ENCODE data around the gene SEMA6B. TPM values are rescaled to one million over a fixed set of nuclear protein-coding genes. Genes with fewer than 3 reads are reported as not detected.

The SEMA6B gene
- polyA plus RNA-seq, 1 donor from 2014 or later, result 21.6 TPM

- Histone ChIP-seq H3K36me3 (ENCODE audit: insufficient read depth, low read length) (no peaks in the 10 kb centered on the region), H3K4me3 (ENCODE audit: low read length) (no peak overlapping the region), H3K27ac (ENCODE audit: low read length) (no peak overlapping the region), H3K9me2 (ENCODE audit: insufficient read depth, low read length) (no peaks in the 10 kb centered on the region), H2AFZ (ENCODE audit: low read depth, low read length) (no peak overlapping the region), H3F3A (ENCODE audit: insufficient read depth, low read length, poor library complexity, severe bottlenecking) (no peaks in the 10 kb centered on the region), H4K20me1 (ENCODE audit: insufficient read depth) (no peaks in the 10 kb centered on the region), H3K79me2 (replicated peaks; ENCODE audit: insufficient read depth, low read length) (no peaks in the 10 kb centered on the region), H3K27me3 (ENCODE audit: insufficient read depth, low read depth, low read length) (no peaks in the 10 kb centered on the region), H3K9me3 (ENCODE audit: low read length) (no peaks in the 10 kb centered on the region), H3K4me2 (ENCODE audit: low read length) (no peak overlapping the region), H3K9ac (ENCODE audit: low read length) (no peak overlapping the region)
- TF ChIP-seq CTCF (IDR thresholded peaks at IDR 0.05; ENCODE audit: poor library complexity, severe bottlenecking), result no peak
- TF ChIP-seq REST (IDR thresholded peaks at IDR 0.05; ENCODE audit: borderline replicate concordance), result no peak
- TF ChIP-seq EP300 (conservative IDR thresholded peaks at IDR 0.05; ENCODE audit: poor library complexity, severe bottlenecking), result no peak
- TF ChIP-seq POLR2AphosphoS5 (IDR thresholded peaks at IDR 0.05), result no peak
- TF ChIP-seq EZH2 (IDR thresholded peaks at IDR 0.05; ENCODE audit: borderline replicate concordance, insufficient read depth, low read length, poor library complexity, severe bottlenecking), result no peak
- no peak for TF ChIP-seq SMC3 (conservative IDR thresholded peaks at IDR 0.05; ENCODE audit: poor library complexity)
- TF ChIP-seq MXI1 (conservative IDR thresholded peaks at IDR 0.05; ENCODE audit: poor library complexity, severe bottlenecking), result no peak
- no peak for TF ChIP-seq RAD21 (conservative IDR thresholded peaks at IDR 0.05)
- no peak for TF ChIP-seq TAF1 (IDR thresholded peaks at IDR 0.05; ENCODE audit: low read depth)
These were observed 46.2 kb downstream of the SEMA6B start for GRCh38 chr19:4513248-4513647.

- Histone ChIP-seq H3K4me2 (ENCODE audit: low read length) (no peak overlapping the region), H3F3A (ENCODE audit: insufficient read depth, low read length, poor library complexity, severe bottlenecking) (no peaks in the 10 kb centered on the region), H3K27ac (ENCODE audit: low read length) (no peak overlapping the region), H3K4me3 (ENCODE audit: low read length) (no peak overlapping the region), H3K36me3 (ENCODE audit: insufficient read depth, low read length) (no peaks in the 10 kb centered on the region), H3K9ac (ENCODE audit: low read length) (no peak overlapping the region), H3K79me2 (replicated peaks; ENCODE audit: insufficient read depth, low read length) (no peaks in the 10 kb centered on the region), H2AFZ (ENCODE audit: low read depth, low read length) (no peak overlapping the region), H3K27me3 (ENCODE audit: insufficient read depth, low read depth, low read length) (no peaks in the 10 kb centered on the region), H4K20me1 (ENCODE audit: insufficient read depth) (no peaks in the 10 kb centered on the region), H3K9me2 (ENCODE audit: insufficient read depth, low read length) (no peaks in the 10 kb centered on the region), H3K9me3 (ENCODE audit: low read length) (no peaks in the 10 kb centered on the region)
- no peak for TF ChIP-seq MXI1 (conservative IDR thresholded peaks at IDR 0.05; ENCODE audit: poor library complexity, severe bottlenecking)
- no peak for TF ChIP-seq POLR2AphosphoS5 (IDR thresholded peaks at IDR 0.05)
- no peak for TF ChIP-seq TAF1 (IDR thresholded peaks at IDR 0.05; ENCODE audit: low read depth)
- TF ChIP-seq RAD21 (conservative IDR thresholded peaks at IDR 0.05), result no peak
- TF ChIP-seq EP300 (conservative IDR thresholded peaks at IDR 0.05; ENCODE audit: poor library complexity, severe bottlenecking), result no peak
- no peak for TF ChIP-seq CTCF (IDR thresholded peaks at IDR 0.05; ENCODE audit: poor library complexity, severe bottlenecking)
- TF ChIP-seq SMC3 (conservative IDR thresholded peaks at IDR 0.05; ENCODE audit: poor library complexity), result no peak
- TF ChIP-seq REST (IDR thresholded peaks at IDR 0.05; ENCODE audit: borderline replicate concordance), result no peak
- no peak for TF ChIP-seq EZH2 (IDR thresholded peaks at IDR 0.05; ENCODE audit: borderline replicate concordance, insufficient read depth, low read length, poor library complexity, severe bottlenecking)
These were observed 47.4 kb downstream of the SEMA6B start for GRCh38 chr19:4512070-4512469.

Measured in neural cell (in vitro differentiated cells).